Measurements from ENCODE around the gene SLC6A18. TPM values are rescaled to one million over a fixed set of nuclear protein-coding genes. Genes with fewer than 3 reads are reported as not detected.

SLC6A18 gene
- total and polyA plus RNA-seq, 8 donors, result 0.14 TPM; not detected in 7

- Histone ChIP-seq H3K36me3 (no peaks in the 10 kb centered on the region), H3K4me3 (no peak overlapping the region), H3K9me3 (no peaks in the 10 kb centered on the region), H3K27me3 (no peaks in the 10 kb centered on the region), H3K4me1 (peaks cover 57 to 59% (median 58%) of the 10 kb centered on the region in 3 donors), H3K27ac (peak overlapping the region; percentile 71 to 85 (median 78))
- TF ChIP-seq CTCF (IDR thresholded peaks at IDR 0.05), result no peak
- 77% methylated on average over 17 to 18 of the region's 18 CpGs for WGBS, 2 donors
- ATAC-seq (no peak), DNase-seq (peak in 3 of 6 donors; percentile 11 to 62 (median 30)), FAIRE-seq (no peak)
- intact Hi-C loops (cut with DNase I), result no loop called here
Observed at GRCh38 chr5:1186351-1187233, 38.6 kb upstream of the SLC6A18 start.

GRCh38 chr5:1187234-1187949 lies 37.8 kb upstream of the SLC6A18 start:
- Histone ChIP-seq H3K4me3 (no peak overlapping the region), H3K27me3 (no peaks in the 10 kb centered on the region), H3K27ac (peak overlapping the region in 3 of 4 donors; percentile 26 to 84 (median 71)), H3K4me1 (peaks cover 49 to 51% (median 50%) of the 10 kb centered on the region in 3 donors), H3K36me3 (no peaks in the 10 kb centered on the region), H3K9me3 (no peaks in the 10 kb centered on the region)
- ATAC-seq (no peak), DNase-seq (peak in 3 of 6 donors; percentile 13 to 76 (median 34)), FAIRE-seq (no peak)
- 91 to 94% methylated on average over 17 to 18 of the region's 18 CpGs for WGBS, 2 donors
- TF ChIP-seq CTCF (IDR thresholded peaks at IDR 0.05), result no peak
- intact Hi-C loops (cut with DNase I), result no loop called here

- ATAC-seq (no peak), FAIRE-seq (no peak), DNase-seq (no peak)
- Histone ChIP-seq H3K27me3 (no peaks in the 10 kb centered on the region), H3K36me3 (no peaks in the 10 kb centered on the region), H3K4me1 (peaks cover 45 to 46% (median 45%) of the 10 kb centered on the region in 3 donors), H3K9me3 (no peaks in the 10 kb centered on the region), H3K4me3 (no peak overlapping the region), H3K27ac (peak overlapping the region; percentile 2 to 71 (median 36))
- intact Hi-C loops (cut with DNase I), result no loop called here
- TF ChIP-seq CTCF (IDR thresholded peaks at IDR 0.05), result no peak
- WGBS, 2 donors, result 83 to 89% methylated on average over 8 of the region's 8 CpGs
Observed at GRCh38 chr5:1187950-1188334, 37.2 kb upstream of the SLC6A18 start.

- Histone ChIP-seq H3K36me3 (no peaks in the 10 kb centered on the region), H3K4me1 (peaks cover 39 to 41% (median 40%) of the 10 kb centered on the region in 3 donors), H3K4me3 (no peak overlapping the region), H3K9me3 (no peaks in the 10 kb centered on the region), H3K27me3 (no peaks in the 10 kb centered on the region), H3K27ac (peak overlapping the region; percentile 2 to 71 (median 36))
- intact Hi-C loops (cut with DNase I), result no loop called here
- WGBS, 2 donors, result 9 to 10% methylated on average over 6 of the region's 6 CpGs
- no peak for TF ChIP-seq CTCF (IDR thresholded peaks at IDR 0.05)
- ATAC-seq (peak; percentile 49 to 60 (median 54)), DNase-seq (peak in 5 of 6 donors; percentile 13 to 51 (median 36)), FAIRE-seq (no peak)
Observed at GRCh38 chr5:1188464-1188863, 36.7 kb upstream of the SLC6A18 start.

Data from pancreas (tissue), 10 donors.